GM19452 (cell line): ENCODE results near the gene PPIP5K1.

Experiments
- ATAC-seq: cut with Tn5 transposase; IDR thresholded peaks from one replicate; pipeline ENCODE4 v1.9.1; 2021; ENCODE audit not compliant: unreplicated experiment

PPIP5K1 gene

GRCh38 chr15:43492673-43493601 is 97.1 kb downstream of the PPIP5K1 start, which contains the start of gene TP53BP1:
Gene TP53BP1 (minus strand): TSS chr15:43493156. CDS start chr15:43493043, 113 bp downstream.
- ATAC-seq: peak; percentile 97

- ATAC-seq: no peak
Observed at GRCh38 chr15:43492266-43492665, 97.7 kb downstream of the PPIP5K1 start.

GRCh38 chr15:43489191-43489590 is 100.8 kb downstream of the PPIP5K1 start:
- no peak for ATAC-seq

GRCh38 chr15:43488790-43489189 is 101.2 kb downstream of the PPIP5K1 start:
- ATAC-seq: no peak

GRCh38 chr15:43487271-43487895 is 102.6 kb downstream of the PPIP5K1 start:
- ATAC-seq: no peak

- no peak for ATAC-seq
Observed at GRCh38 chr15:43484455-43484854, 105.6 kb downstream of the PPIP5K1 start.
